ENCODE data around the gene KIRREL2. TPM values are rescaled to one million over a fixed set of nuclear protein-coding genes. Genes with fewer than 3 reads are reported as not detected.
"Not testable (repeated sequence)": the region's sequence is repeated elsewhere in the genome, so short reads cannot be mapped to it uniquely, and the experiment has no call there.

Gene KIRREL2
- total RNA-seq, 2 donors from 2014 or later: 3.0 to 5.6 TPM

DNA sequence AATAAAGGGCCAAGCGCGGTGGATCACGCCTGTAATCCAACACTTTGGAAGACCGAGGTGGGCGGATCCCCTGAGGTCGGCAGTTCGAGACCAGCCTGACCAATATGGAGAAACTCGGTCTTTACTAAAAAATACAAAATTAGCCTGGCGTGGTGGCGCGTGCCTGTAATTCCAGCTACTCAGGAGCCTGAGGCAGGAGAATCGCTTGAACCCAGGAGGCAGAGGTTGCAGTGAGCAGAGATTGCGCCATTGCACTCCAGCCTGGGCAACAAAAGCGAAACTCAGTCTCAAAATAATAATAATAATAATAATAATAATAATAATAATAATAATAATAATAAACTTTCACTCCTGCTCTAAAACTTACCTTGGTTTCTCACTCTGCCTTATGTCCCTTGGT, 53.6 kb downstream of the KIRREL2 start:
- not testable (repeated sequence) for DNase-seq; H3K36me3 Mint-ChIP-seq (ENCODE audit: insufficient read depth in 2 of 2); ATAC-seq (replicated peaks in 1 of 2); H3K9me3 Mint-ChIP-seq; H3K27me3 Mint-ChIP-seq (ENCODE audit: low read depth); H3K4me3 Mint-ChIP-seq; H3K27ac Mint-ChIP-seq
- H3K4me1 Mint-ChIP-seq (ENCODE audit: low read depth): peaks cover 39% of the 10 kb centered on the region

GRCh38 chr19:35911173-35911572, 54.5 kb downstream of the KIRREL2 start:
- no peak overlapping the region for H3K4me3 Mint-ChIP-seq
- no peaks in the 10 kb centered on the region for H3K9me3 Mint-ChIP-seq
- no peak for DNase-seq
- peaks cover 38% of the 10 kb centered on the region for H3K4me1 Mint-ChIP-seq (ENCODE audit: low read depth)
- ATAC-seq (replicated peaks in 1 of 2): no peak
- H3K27ac Mint-ChIP-seq: no peak overlapping the region
- no peaks in the 10 kb centered on the region for H3K27me3 Mint-ChIP-seq (ENCODE audit: low read depth)
- no peaks in the 10 kb centered on the region for H3K36me3 Mint-ChIP-seq (ENCODE audit: insufficient read depth in 2 of 2)

- Mint-ChIP-seq H3K36me3 (ENCODE audit: insufficient read depth in 2 of 2) (no peaks in the 10 kb centered on the region), H3K27me3 (ENCODE audit: low read depth) (no peaks in the 10 kb centered on the region), H3K4me3 (no peak overlapping the region), H3K4me1 (ENCODE audit: low read depth) (peaks cover 36% of the 10 kb centered on the region), H3K9me3 (no peaks in the 10 kb centered on the region), H3K27ac (peak overlapping the region; percentile 64)
- peak in 1 of 2 donors; percentile 31 for DNase-seq
- ATAC-seq (replicated peaks in 1 of 2): peak; percentile 50 to 58
These were observed 55.1 kb downstream of the KIRREL2 start for GRCh38 chr19:35911790-35912189.

DNA sequence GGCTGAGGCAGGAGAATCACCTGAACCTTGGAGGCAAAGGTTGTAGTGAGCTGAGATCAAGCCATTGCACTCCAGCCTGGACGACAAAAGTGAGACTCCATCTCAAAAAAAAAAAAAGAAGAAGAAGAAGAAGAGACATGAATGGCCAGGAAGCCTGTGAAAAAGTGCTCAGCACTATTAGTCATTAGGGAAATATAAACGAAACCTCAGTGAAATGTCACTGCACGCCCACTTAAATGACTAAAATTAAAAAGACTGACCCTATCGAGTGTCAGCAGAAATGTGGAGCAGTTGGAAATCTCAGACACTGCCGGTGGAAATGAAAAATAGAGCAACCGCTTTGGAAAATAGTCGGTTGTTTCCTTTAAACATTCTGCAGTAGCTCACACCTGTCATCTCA, 56.9 kb downstream of the KIRREL2 start:
- Mint-ChIP-seq H3K27me3 (ENCODE audit: low read depth) (no peaks in the 10 kb centered on the region), H3K4me3 (peak overlapping the region in 1 of 2 donors; percentile 38), H3K9me3 (no peaks in the 10 kb centered on the region), H3K4me1 (ENCODE audit: low read depth) (peaks cover 32% of the 10 kb centered on the region), H3K27ac (peak overlapping the region; percentile 16), H3K36me3 (ENCODE audit: insufficient read depth in 2 of 2) (no peaks in the 10 kb centered on the region)
- peak in 1 of 2 donors; percentile 51 for ATAC-seq (replicated peaks in 1 of 2)
- DNase-seq: no peak

- Mint-ChIP-seq H3K4me3 (no peak overlapping the region), H3K4me1 (ENCODE audit: low read depth) (peaks cover 21% of the 10 kb centered on the region), H3K27ac (no peak overlapping the region), H3K9me3 (no peaks in the 10 kb centered on the region), H3K27me3 (ENCODE audit: low read depth) (no peaks in the 10 kb centered on the region), H3K36me3 (ENCODE audit: insufficient read depth in 2 of 2) (no peaks in the 10 kb centered on the region)
- DNase-seq (no peak), ATAC-seq (replicated peaks in 1 of 2) (peak in 1 of 2 donors; percentile 30)
These were observed 58.7 kb downstream of the KIRREL2 start for GRCh38 chr19:35915443-35915842.

Other genes starting within 250 kb of the KIRREL2 start
- 10 to 100 TPM; 39.2 to 55.3 TPM for gene HAUS5, start 244.2 kb upstream of the KIRREL2 start, total RNA-seq
- gene RBM42, start 227.9 kb upstream of the KIRREL2 start, total RNA-seq: 100 to 1,000 TPM; 105 to 130 TPM
- 1 to 10 TPM; 1.7 to 2.5 TPM for gene ETV2, start 215.2 kb upstream of the KIRREL2 start, total RNA-seq
- gene COX6B1, start 208.6 kb upstream of the KIRREL2 start, total RNA-seq: 100 to 1,000 TPM; 277 to 288 TPM
- under 1 TPM; 0.86 to 0.93 TPM for gene UPK1A, start 190.4 kb upstream of the KIRREL2 start, total RNA-seq
- gene ZBTB32, start 152.4 kb upstream of the KIRREL2 start, total RNA-seq: 100 to 1,000 TPM; 147 to 192 TPM
- gene KMT2B, start 138.9 kb upstream of the KIRREL2 start, total RNA-seq: 10 to 100 TPM; 63.0 to 71.5 TPM
- gene IGFLR1, start 114.5 kb upstream of the KIRREL2 start, total RNA-seq: 100 to 1,000 TPM; 253 to 274 TPM
- 10 to 100 TPM; 71.0 to 83.6 TPM for gene U2AF1L4, start 111.5 kb upstream of the KIRREL2 start, total RNA-seq
- gene PSENEN, start 111.3 kb upstream of the KIRREL2 start, total RNA-seq: 10 to 100 TPM; 50.7 to 53.7 TPM
- 10 to 100 TPM; 11.4 to 14.3 TPM for gene LIN37, start 108.3 kb upstream of the KIRREL2 start, total RNA-seq
- gene HSPB6, start 99.9 kb upstream of the KIRREL2 start, total RNA-seq: 1 to 10 TPM; 1.4 to 2.4 TPM
- gene PROSER3, start 98.7 kb upstream of the KIRREL2 start, total RNA-seq: 10 to 100 TPM; 38.9 to 47.8 TPM
- gene ARHGAP33, start 81.3 kb upstream of the KIRREL2 start, total RNA-seq: 10 to 100 TPM; 66.8 to 86.0 TPM
- gene PRODH2, start 44.1 kb upstream of the KIRREL2 start, total RNA-seq: not detected
- under 1 TPM; 0.22 to 0.74 TPM for gene NPHS1, start 4.4 kb upstream of the KIRREL2 start, total RNA-seq
- 1 to 10 TPM; 2.4 to 7.7 TPM for gene APLP1, start 11.7 kb downstream of the KIRREL2 start, total RNA-seq
- 10 to 100 TPM; 51.5 to 63.1 TPM for gene NFKBID, start 43.6 kb downstream of the KIRREL2 start, total RNA-seq
- gene HCST, start 45.6 kb downstream of the KIRREL2 start, total RNA-seq: 10 to 100 TPM; 56.1 to 71.9 TPM
- 1 to 10 TPM in 1 of 2 donors, not detected in 1; 1.3 TPM for gene TYROBP, start 51.4 kb downstream of the KIRREL2 start, total RNA-seq
- 1 to 10 TPM; 6.4 to 8.5 TPM for gene LRFN3, start 79.5 kb downstream of the KIRREL2 start, total RNA-seq
- gene SDHAF1, start 138.3 kb downstream of the KIRREL2 start, total RNA-seq: 10 to 100 TPM; 24.0 to 24.2 TPM
- 1 to 10 TPM; 3.3 to 4.8 TPM for gene SYNE4, start 151.9 kb downstream of the KIRREL2 start, total RNA-seq
- gene ALKBH6, start 157.3 kb downstream of the KIRREL2 start, total RNA-seq: 10 to 100 TPM; 46.8 to 55.9 TPM
- 1 to 10 TPM; 1.0 to 2.7 TPM for gene CLIP3, start 176.0 kb downstream of the KIRREL2 start, total RNA-seq
- gene THAP8, start 197.4 kb downstream of the KIRREL2 start, total RNA-seq: 1 to 10 TPM; 1.1 to 1.3 TPM
- 10 to 100 TPM; 19.8 to 21.6 TPM for gene WDR62, start 198.0 kb downstream of the KIRREL2 start, total RNA-seq